Measurements from ENCODE around the gene MSANTD1.

MSANTD1 gene

DNA sequence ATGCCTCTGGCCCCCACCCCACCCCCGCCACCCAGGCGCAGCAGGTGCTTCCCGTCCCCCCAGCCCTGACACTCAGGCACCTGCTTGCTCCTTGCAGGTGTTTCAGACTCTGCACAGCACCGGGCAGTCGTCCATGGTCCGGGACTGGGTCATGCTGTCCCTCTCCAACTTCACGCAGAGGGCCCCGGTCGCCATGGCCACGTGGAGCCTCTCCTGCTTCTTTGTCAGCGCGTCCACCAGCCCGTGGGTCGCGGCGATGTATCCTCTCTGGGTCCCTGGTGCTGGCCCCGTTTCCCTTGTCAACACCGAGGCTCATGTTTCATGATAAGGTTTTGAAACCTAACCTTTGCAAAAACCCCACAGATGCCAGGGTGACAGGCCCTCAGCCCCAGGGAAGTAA is 10.2 kb upstream of the MSANTD1 start:
- TF ChIP-seq, protein P1, sequence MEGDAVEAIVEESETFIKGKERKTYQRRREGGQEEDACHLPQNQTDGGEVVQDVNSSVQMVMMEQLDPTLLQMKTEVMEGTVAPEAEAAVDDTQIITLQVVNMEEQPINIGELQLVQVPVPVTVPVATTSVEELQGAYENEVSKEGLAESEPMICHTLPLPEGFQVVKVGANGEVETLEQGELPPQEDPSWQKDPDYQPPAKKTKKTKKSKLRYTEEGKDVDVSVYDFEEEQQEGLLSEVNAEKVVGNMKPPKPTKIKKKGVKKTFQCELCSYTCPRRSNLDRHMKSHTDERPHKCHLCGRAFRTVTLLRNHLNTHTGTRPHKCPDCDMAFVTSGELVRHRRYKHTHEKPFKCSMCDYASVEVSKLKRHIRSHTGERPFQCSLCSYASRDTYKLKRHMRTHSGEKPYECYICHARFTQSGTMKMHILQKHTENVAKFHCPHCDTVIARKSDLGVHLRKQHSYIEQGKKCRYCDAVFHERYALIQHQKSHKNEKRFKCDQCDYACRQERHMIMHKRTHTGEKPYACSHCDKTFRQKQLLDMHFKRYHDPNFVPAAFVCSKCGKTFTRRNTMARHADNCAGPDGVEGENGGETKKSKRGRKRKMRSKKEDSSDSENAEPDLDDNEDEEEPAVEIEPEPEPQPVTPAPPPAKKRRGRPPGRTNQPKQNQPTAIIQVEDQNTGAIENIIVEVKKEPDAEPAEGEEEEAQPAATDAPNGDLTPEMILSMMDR (IDR thresholded peaks at IDR 0.05), result no peak

DNA sequence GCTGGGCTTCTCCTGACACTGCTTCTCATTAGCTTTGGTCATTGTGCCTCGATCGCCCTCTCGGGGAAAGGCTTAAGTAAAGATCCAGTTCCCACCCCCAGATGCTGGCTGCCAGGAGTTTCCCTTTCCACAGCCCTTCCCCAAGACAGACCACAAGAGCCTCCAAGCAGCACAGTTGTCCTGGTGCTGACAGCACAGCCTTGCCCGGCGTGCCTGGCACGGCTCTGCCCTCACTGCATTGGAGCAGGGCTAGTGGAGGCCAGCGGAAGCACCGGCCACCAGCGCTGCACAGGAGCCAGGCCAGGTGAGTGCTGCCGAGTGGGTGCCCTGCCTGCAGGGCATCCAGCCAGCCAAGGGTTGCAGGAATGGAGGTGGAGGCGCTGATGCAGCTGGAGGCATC is 9.7 kb upstream of the MSANTD1 start:
- no peaks in the 10 kb centered on the region for H3K9me3 ChIP-seq
- no peaks in the 10 kb centered on the region for H3K4me1 ChIP-seq (ENCODE audit: control insufficient read depth in 1 of 2, insufficient read depth in 1 of 2, low read depth in 1 of 2, low read length in 1 of 2)
- H3K4me3 ChIP-seq (ENCODE audit: low read depth in 1 of 2, low read length in 1 of 2), result no peak overlapping the region
- TF ChIP-seq, protein P1 (IDR thresholded peaks at IDR 0.05), result no peak
- H3K27me3 ChIP-seq, result no peaks in the 10 kb centered on the region
- H3K36me3 ChIP-seq, result peaks cover 97% of the 10 kb centered on the region
- H3K27ac ChIP-seq, result no peak overlapping the region

More for the DNA sequence above, 10.2 kb upstream of the MSANTD1 start:
- Histone ChIP-seq H3K9me3 (no peaks in the 10 kb centered on the region), H3K27me3 (no peaks in the 10 kb centered on the region), H3K4me3 (ENCODE audit: low read depth in 1 of 2, low read length in 1 of 2) (no peak overlapping the region), H3K4me1 (ENCODE audit: control insufficient read depth in 1 of 2, insufficient read depth in 1 of 2, low read depth in 1 of 2, low read length in 1 of 2) (no peaks in the 10 kb centered on the region), H3K27ac (no peak overlapping the region), H3K36me3 (peaks cover 99% of the 10 kb centered on the region)

DNA sequence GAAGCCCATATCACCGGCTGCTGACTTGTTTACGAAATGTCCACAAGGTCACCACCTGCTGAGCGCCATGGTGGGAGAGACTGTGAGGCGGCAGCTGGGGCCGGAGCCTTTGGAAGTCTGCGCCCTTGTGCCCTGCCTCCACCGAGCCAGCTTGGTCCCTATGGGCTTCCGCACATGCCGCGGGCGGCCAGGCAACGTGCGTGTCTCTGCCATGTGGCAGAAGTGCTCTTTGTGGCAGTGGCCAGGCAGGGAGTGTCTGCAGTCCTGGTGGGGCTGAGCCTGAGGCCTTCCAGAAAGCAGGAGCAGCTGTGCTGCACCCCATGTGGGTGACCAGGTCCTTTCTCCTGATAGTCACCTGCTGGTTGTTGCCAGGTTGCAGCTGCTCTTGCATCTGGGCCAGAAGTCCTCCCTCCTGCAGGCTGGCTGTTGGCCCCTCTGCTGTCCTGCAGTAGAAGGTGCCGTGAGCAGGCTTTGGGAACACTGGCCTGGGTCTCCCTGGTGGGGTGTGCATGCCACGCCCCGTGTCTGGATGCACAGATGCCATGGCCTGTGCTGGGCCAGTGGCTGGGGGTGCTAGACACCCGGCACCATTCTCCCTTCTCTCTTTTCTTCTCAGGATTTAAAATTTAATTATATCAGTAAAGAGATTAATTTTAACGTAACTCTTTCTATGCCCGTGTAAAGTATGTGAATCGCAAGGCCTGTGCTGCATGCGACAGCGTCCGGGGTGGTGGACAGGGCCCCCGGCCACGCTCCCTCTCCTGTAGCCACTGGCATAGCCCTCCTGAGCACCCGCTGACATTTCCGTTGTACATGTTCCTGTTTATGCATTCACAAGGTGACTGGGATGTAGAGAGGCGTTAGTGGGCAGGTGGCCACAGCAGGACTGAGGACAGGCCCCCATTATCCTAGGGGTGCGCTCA is 8.7 kb upstream of the MSANTD1 start:
- no peaks in the 10 kb centered on the region for H3K27me3 ChIP-seq
- no peaks in the 10 kb centered on the region for H3K4me1 ChIP-seq (ENCODE audit: control insufficient read depth in 1 of 2, insufficient read depth in 1 of 2, low read depth in 1 of 2, low read length in 1 of 2)
- no peaks in the 10 kb centered on the region for H3K9me3 ChIP-seq
- H3K27ac ChIP-seq, result no peak overlapping the region
- TF ChIP-seq, protein P1 (IDR thresholded peaks at IDR 0.05), result no peak
- H3K4me3 ChIP-seq (ENCODE audit: low read depth in 1 of 2, low read length in 1 of 2), result no peak overlapping the region
- peaks cover 92% of the 10 kb centered on the region for H3K36me3 ChIP-seq

- Histone ChIP-seq H3K9me3 (no peaks in the 10 kb centered on the region), H3K4me3 (ENCODE audit: low read depth in 1 of 2, low read length in 1 of 2) (no peak overlapping the region), H3K4me1 (ENCODE audit: control insufficient read depth in 1 of 2, insufficient read depth in 1 of 2, low read depth in 1 of 2, low read length in 1 of 2) (no peaks in the 10 kb centered on the region), H3K27ac (no peak overlapping the region), H3K36me3 (peaks cover 84% of the 10 kb centered on the region), H3K27me3 (no peaks in the 10 kb centered on the region)
- TF ChIP-seq, protein P1 (IDR thresholded peaks at IDR 0.05), result no peak
These were observed 7.9 kb upstream of the MSANTD1 start for GRCh38 chr4:3240936-3241522.

- peaks cover 74% of the 10 kb centered on the region for H3K36me3 ChIP-seq
- no peak overlapping the region for H3K4me3 ChIP-seq (ENCODE audit: low read depth in 1 of 2, low read length in 1 of 2)
- no peak overlapping the region for H3K27ac ChIP-seq
- no peaks in the 10 kb centered on the region for H3K27me3 ChIP-seq
- H3K4me1 ChIP-seq (ENCODE audit: control insufficient read depth in 1 of 2, insufficient read depth in 1 of 2, low read depth in 1 of 2, low read length in 1 of 2), result no peaks in the 10 kb centered on the region
- TF ChIP-seq, protein P1 (IDR thresholded peaks at IDR 0.05), result no peak
- no peaks in the 10 kb centered on the region for H3K9me3 ChIP-seq
These were observed 6.9 kb upstream of the MSANTD1 start for GRCh38 chr4:3241898-3242524.

All from neutrophil (primary cell).